Thyroid gland (tissue), 4 donors: ENCODE results near the gene S100A7. TPM values are rescaled to one million over a fixed set of nuclear protein-coding genes. Genes with fewer than 3 reads are reported as not detected.

Source experiments
- DNase-seq, 2 donors: peaks; one replicate each; pipeline ENCODE4 v3.0.0-alpha.2; 2019
- H3K27ac ChIP-seq, 3 donors: fragments of 200-600 bp; sonication (generic); 1 replicate in 2 of 3; 2 replicates in 1 of 3; pipeline ENCODE4 v1.5.1; 2016 to 2019; ENCODE audit warnings: mild to moderate bottlenecking in 1 of 3, moderate library complexity in 1 of 3
- H3K27me3 ChIP-seq: fragments of 200-600 bp; sonication (generic); one replicate; pipeline ENCODE4 v1.5.1; 2019
- H3K36me3 ChIP-seq, 2 donors: fragments of 200-600 bp; sonication (generic); one replicate each; pipeline ENCODE4 v1.5.1; 2016 to 2019
- H3K4me1 ChIP-seq, 2 donors: fragments of 200-600 bp; sonication (generic); one replicate each; pipeline ENCODE4 v1.5.1; 2017 to 2019
- H3K4me3 ChIP-seq, 3 donors: fragments of 200-600 bp; sonication (generic); replicated peaks in 1 of 3; 1 replicate in 2 of 3; 2 replicates in 1 of 3; pipeline ENCODE4 v1.5.1; 2016; ENCODE audit warnings: mild to moderate bottlenecking in 1 of 3
- H3K9me3 ChIP-seq: fragments of 200-600 bp; sonication (generic); one replicate; pipeline ENCODE4 v1.5.1; 2017
- POLR2A ChIP-seq, 2 donors: fragments of 450-650 bp; IDR thresholded peaks; one replicate each; pipeline ENCODE4 v1.6.1; 2017; ENCODE audit warnings: antibody characterized with exemption in 2 of 2, mild to moderate bottlenecking in 2 of 2, moderate library complexity in 1 of 2
- WGBS, 2 donors: methylation state at CpG; one replicate each; pipeline ENCODE4 v1.1.5; 2017; 5-methylcytosine and 5-hydroxymethylcytosine counted together
- intact Hi-C: fragments of 100-400 bp; cut with DNase I; formaldehyde crosslinking; loops from one replicate; pipeline ENCODE4 v1.15.1; 2023
- total RNA-seq, 4 donors: library from RNA; depleted of rRNA; stranded (reverse); fragments of >200 nt; gene quantifications; one replicate each; pipeline ENCODE4 v1.2.3, GENCODE V29; 2016
- TF ChIP-seq, protein P1 (sequence below), 6 experiments: fragments of 200-600 bp in 3 of 6; fragments of 450-650 bp in 3 of 6; sonication (generic) in 3 of 6; IDR thresholded peaks; one replicate each; pipeline ENCODE4 v1.5.1; 2016 to 2019; ENCODE audit warnings: antibody characterized with exemption in 6 of 6, mild to moderate bottlenecking in 2 of 6, inconsistent platforms in 1 of 6, moderate library complexity in 1 of 6

The S100A7 gene
- total RNA-seq, 4 donors from 2014 or later = not detected

DNA sequence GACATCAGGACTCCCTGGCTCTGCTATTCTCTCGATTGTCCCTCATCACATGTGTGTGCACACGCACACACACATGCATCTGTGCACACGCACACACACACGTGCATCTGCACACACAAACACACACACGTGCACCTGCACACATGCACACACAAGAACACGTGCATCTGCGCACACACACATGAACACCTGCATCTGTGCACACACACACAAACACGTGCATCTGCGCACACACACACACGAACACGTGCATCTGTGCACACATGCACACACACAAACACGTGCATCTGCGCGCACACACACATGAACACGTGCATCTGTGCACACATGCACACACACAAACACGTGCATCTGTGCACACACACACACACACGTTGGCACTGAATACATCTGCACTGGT, 29.4 kb downstream of the S100A7 start:
- Histone ChIP-seq H3K4me3 (no peak overlapping the region), H3K27me3 (no peaks in the 10 kb centered on the region), H3K27ac (no peak overlapping the region), H3K36me3 (no peaks in the 10 kb centered on the region), H3K9me3 (no peaks in the 10 kb centered on the region), H3K4me1 (no peaks in the 10 kb centered on the region)
- no peak for DNase-seq
- WGBS, 2 donors = 85% methylated on average over 17 of the region's 17 CpGs
- TF ChIP-seq, protein P1, sequence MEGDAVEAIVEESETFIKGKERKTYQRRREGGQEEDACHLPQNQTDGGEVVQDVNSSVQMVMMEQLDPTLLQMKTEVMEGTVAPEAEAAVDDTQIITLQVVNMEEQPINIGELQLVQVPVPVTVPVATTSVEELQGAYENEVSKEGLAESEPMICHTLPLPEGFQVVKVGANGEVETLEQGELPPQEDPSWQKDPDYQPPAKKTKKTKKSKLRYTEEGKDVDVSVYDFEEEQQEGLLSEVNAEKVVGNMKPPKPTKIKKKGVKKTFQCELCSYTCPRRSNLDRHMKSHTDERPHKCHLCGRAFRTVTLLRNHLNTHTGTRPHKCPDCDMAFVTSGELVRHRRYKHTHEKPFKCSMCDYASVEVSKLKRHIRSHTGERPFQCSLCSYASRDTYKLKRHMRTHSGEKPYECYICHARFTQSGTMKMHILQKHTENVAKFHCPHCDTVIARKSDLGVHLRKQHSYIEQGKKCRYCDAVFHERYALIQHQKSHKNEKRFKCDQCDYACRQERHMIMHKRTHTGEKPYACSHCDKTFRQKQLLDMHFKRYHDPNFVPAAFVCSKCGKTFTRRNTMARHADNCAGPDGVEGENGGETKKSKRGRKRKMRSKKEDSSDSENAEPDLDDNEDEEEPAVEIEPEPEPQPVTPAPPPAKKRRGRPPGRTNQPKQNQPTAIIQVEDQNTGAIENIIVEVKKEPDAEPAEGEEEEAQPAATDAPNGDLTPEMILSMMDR (IDR thresholded peaks at IDR 0.05) = no peak
- no peak for TF ChIP-seq POLR2A (IDR thresholded peaks at IDR 0.05)
- intact Hi-C loops = no loop called here

- no peak overlapping the region for H3K4me3 ChIP-seq
- WGBS, 2 donors = 59 to 90% methylated on average over 2 to 3 of the region's 3 CpGs
- no peaks in the 10 kb centered on the region for H3K27me3 ChIP-seq
- TF ChIP-seq, protein P1 (IDR thresholded peaks at IDR 0.05) = no peak
- no peak for TF ChIP-seq POLR2A (IDR thresholded peaks at IDR 0.05)
- intact Hi-C loops = no loop called here
- DNase-seq = no peak
- H3K4me1 ChIP-seq = no peaks in the 10 kb centered on the region
- H3K9me3 ChIP-seq = no peaks in the 10 kb centered on the region
- H3K36me3 ChIP-seq = no peaks in the 10 kb centered on the region
- no peak overlapping the region for H3K27ac ChIP-seq
Observed at GRCh38 chr1:153430561-153430960, 29.9 kb downstream of the S100A7 start.

GRCh38 chr1:153430166-153430553, 30.3 kb downstream of the S100A7 start:
- no peak for TF ChIP-seq POLR2A (IDR thresholded peaks at IDR 0.05)
- TF ChIP-seq, protein P1 (IDR thresholded peaks at IDR 0.05) = no peak
- Histone ChIP-seq H3K4me1 (no peaks in the 10 kb centered on the region), H3K36me3 (no peaks in the 10 kb centered on the region), H3K4me3 (no peak overlapping the region), H3K27ac (no peak overlapping the region), H3K27me3 (no peaks in the 10 kb centered on the region), H3K9me3 (no peaks in the 10 kb centered on the region)
- intact Hi-C loops = no loop called here
- DNase-seq = no peak
- 73 to 82% methylated on average over 2 of the region's 2 CpGs for WGBS, 2 donors

DNA sequence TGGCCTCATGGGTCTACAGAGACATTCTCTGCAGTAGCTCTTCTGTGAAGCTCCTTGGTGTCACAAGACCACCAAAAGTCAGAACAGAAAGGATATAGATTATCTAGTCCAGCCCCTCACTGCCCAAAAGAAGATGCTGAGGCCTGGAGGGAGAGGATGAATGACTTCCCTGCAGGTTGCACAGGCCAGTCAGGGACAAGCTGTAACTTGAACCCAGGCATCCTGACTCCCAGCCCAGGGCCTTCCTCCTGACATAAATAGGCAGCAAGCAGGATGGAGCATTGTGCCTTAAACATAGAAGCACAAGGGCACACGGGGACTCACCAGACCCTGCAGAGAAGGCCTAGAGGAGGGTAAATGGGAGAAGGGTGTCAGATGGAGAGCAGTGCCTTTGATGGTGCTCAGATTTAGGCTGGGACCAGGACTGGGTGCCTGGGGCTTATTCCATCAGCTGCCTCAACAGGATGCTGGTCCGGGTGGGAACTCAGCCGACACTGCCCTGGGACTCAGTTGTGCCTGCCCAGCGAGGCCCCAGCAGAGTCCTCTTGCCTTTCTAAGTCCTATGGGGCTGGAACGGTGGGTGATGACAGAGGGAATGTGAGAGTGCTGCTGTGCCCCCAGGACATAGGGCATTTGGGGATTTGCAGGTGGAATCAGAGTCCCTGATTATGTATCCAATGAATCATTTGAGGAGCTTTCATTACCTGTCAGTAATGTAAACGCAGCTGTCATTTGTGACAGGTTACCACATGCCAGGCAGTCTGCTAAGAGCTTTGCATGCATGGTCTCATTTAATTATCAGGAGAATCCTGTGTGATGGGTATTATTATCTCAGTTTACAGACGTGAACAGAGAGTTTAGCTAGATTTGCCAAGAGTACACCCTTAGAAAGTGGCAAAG, 30.9 kb downstream of the S100A7 start:
- no peak for DNase-seq
- H3K4me1 ChIP-seq = no peaks in the 10 kb centered on the region
- WGBS, 2 donors = 79 to 87% methylated on average over 7 of the region's 7 CpGs

GRCh38 chr1:153428791-153429190, 31.7 kb downstream of the S100A7 start:
- 45 to 47% methylated on average over 6 of the region's 6 CpGs for WGBS, 2 donors
- TF ChIP-seq, protein P1 (IDR thresholded peaks at IDR 0.05) = no peak
- no peak for TF ChIP-seq POLR2A (IDR thresholded peaks at IDR 0.05)
- H3K4me3 ChIP-seq = no peak overlapping the region
- no peak overlapping the region for H3K27ac ChIP-seq
- intact Hi-C loops = no loop called here
- no peak for DNase-seq
- H3K27me3 ChIP-seq = no peaks in the 10 kb centered on the region
- H3K4me1 ChIP-seq = no peaks in the 10 kb centered on the region
- H3K9me3 ChIP-seq = no peaks in the 10 kb centered on the region
- H3K36me3 ChIP-seq = no peaks in the 10 kb centered on the region

More for the DNA sequence above, 30.9 kb downstream of the S100A7 start:
- Histone ChIP-seq H3K27me3 (no peaks in the 10 kb centered on the region), H3K27ac (no peak overlapping the region), H3K36me3 (no peaks in the 10 kb centered on the region), H3K4me3 (no peak overlapping the region), H3K9me3 (no peaks in the 10 kb centered on the region)
- TF ChIP-seq, protein P1 (IDR thresholded peaks at IDR 0.05) = no peak
- intact Hi-C loops = no loop called here
